Endothelial cell of umbilical vein (primary cell): ENCODE results near the gene SPTLC3. TPM values are rescaled to one million over a fixed set of nuclear protein-coding genes. Genes with fewer than 3 reads are reported as not detected.

ENCODE experiments used
- BruUV-seq: library from RNA; stranded (reverse); fragments of 400-500 nt; replicated peaks from 2 replicates; lab custom pipeline; 2021; lab: Mats Ljungman, UMichigan
- CTCF ChIA-PET: fragments of 300-600, 350-600 bp; sonication (Branson Sonifier 250); formaldehyde crosslinking; loops from one replicate; lab custom pipeline; 2021; ENCODE audit warnings: antibody characterized with exemption, inconsistent platforms; lab: Charles Lee
- POLR2A ChIA-PET: fragments of 300-600, 350-600 bp; sonication (Branson Sonifier 250); formaldehyde crosslinking; loops from one replicate; lab custom pipeline; 2021; ENCODE audit warnings: antibody characterized with exemption, inconsistent platforms; lab: Charles Lee
- DNase-seq: peaks from one replicate; pipeline ENCODE4 v3.0.0-alpha.2; 2011; ENCODE audit warnings: low read depth, low spot score
- FAIRE-seq: peaks from 2 replicates; lab custom pipeline; 2011; peaks lifted over from hg19 to GRCh38; lab: Jason Lieb, UNC
- H2AFZ ChIP-seq: 2 replicates; pipeline ENCODE4 v1.6.0; 2012; ENCODE audit warnings: low read depth, low read length, control low read depth, inconsistent platforms
- H3K27ac ChIP-seq: 2 replicates; pipeline ENCODE4 v1.5.1; 2011; ENCODE audit warnings: low read depth, mild to moderate bottlenecking, control low read depth, low read length, moderate library complexity; ENCODE audit not compliant: insufficient read depth
- H3K27me3 ChIP-seq, 2 experiments: 2 replicates each; pipeline versions ENCODE4 v1.6.0 to v1.6.1; 2011; ENCODE audit warnings: low read length in 2 of 2, mixed read lengths in 1 of 2; ENCODE audit not compliant: control insufficient read depth in 2 of 2, insufficient read depth in 2 of 2
- H3K36me3 ChIP-seq, 2 experiments: 2 replicates in 1 of 2; 3 replicates in 1 of 2; pipeline ENCODE4 v1.5.1; 2011; ENCODE audit warnings: low read length in 2 of 2, mild to moderate bottlenecking in 1 of 2, moderate library complexity in 1 of 2; ENCODE audit not compliant: control insufficient read depth in 2 of 2, insufficient read depth in 2 of 2; ENCODE audit errors: extremely low read depth in 1 of 2
- H3K4me1 ChIP-seq: 3 replicates; pipeline ENCODE4 v1.5.1; 2011; ENCODE audit warnings: mild to moderate bottlenecking, low read length; ENCODE audit not compliant: control insufficient read depth, insufficient read depth; ENCODE audit errors: extremely low read depth
- H3K4me2 ChIP-seq: 2 replicates; pipeline ENCODE4 v1.6.1; 2011; ENCODE audit warnings: low read length, control low read depth, mixed read lengths; ENCODE audit not compliant: insufficient read depth
- H3K4me3 ChIP-seq, 3 experiments: fragments of 200-600 bp in 1 of 3; sonication (generic), shearing (Covaris generic) in 1 of 3; replicated peaks in 1 of 3; 2 replicates each; pipeline ENCODE4 v1.5.1; 2011 to 2016; ENCODE audit warnings: control low read depth in 3 of 3, low read length in 3 of 3, mild to moderate bottlenecking in 2 of 3, inconsistent platforms in 1 of 3, low read depth in 1 of 3, moderate library complexity in 1 of 3; ENCODE audit not compliant: insufficient read depth in 1 of 3
- H3K79me2 ChIP-seq: 2 replicates; pipeline ENCODE4 v1.6.0; 2012; ENCODE audit warnings: low read length, inconsistent platforms; ENCODE audit not compliant: control insufficient read depth, insufficient read depth
- H3K9ac ChIP-seq: replicated peaks from 2 replicates; pipeline ENCODE3; 2011; ENCODE audit warnings: low read length, control low read depth; ENCODE audit not compliant: insufficient read depth; ENCODE audit errors: extremely low read depth
- H3K9me1 ChIP-seq: replicated peaks from 3 replicates; pipeline ENCODE4 v1.6.0; 2011; ENCODE audit warnings: mild to moderate bottlenecking, low read length; ENCODE audit not compliant: control insufficient read depth, insufficient read depth; ENCODE audit errors: extremely low read depth
- H3K9me3 ChIP-seq: replicated peaks from 2 replicates; pipeline ENCODE4 v1.5.1; 2012; ENCODE audit warnings: low read length, inconsistent platforms; ENCODE audit not compliant: control insufficient read depth, insufficient read depth
- H4K20me1 ChIP-seq: replicated peaks from 2 replicates; pipeline ENCODE3; 2011; ENCODE audit warnings: mild to moderate bottlenecking, low read length; ENCODE audit not compliant: control insufficient read depth, insufficient read depth; ENCODE audit errors: extremely low read depth
- CTCF ChIP-seq, 2 donors: IDR thresholded peaks; 1 replicate in 1 of 2; 2 replicates in 1 of 2; pipeline ENCODE4 v1.5.1; 2011; ENCODE audit warnings: low read length in 2 of 2, mild to moderate bottlenecking in 2 of 2, moderate library complexity in 2 of 2, control low read depth in 1 of 2, inconsistent platforms in 1 of 2, low read depth in 1 of 2; ENCODE audit not compliant: insufficient read depth in 1 of 2; ENCODE audit errors: extremely low read depth in 1 of 2
- EZH2 ChIP-seq: IDR thresholded peaks from 2 replicates; pipeline ENCODE4 v1.6.1; 2012; ENCODE audit warnings: borderline replicate concordance, low read depth, mild to moderate bottlenecking, moderate library complexity, low read length, inconsistent platforms; ENCODE audit not compliant: severe bottlenecking
- FOS ChIP-seq: IDR thresholded peaks from 2 replicates; pipeline ENCODE4 v1.6.1; 2011; ENCODE audit warnings: mild to moderate bottlenecking, low read length, moderate library complexity, borderline replicate concordance; ENCODE audit not compliant: insufficient read depth
- GATA2 ChIP-seq: IDR thresholded peaks from 2 replicates; pipeline ENCODE4 v1.7.0; 2011; ENCODE audit warnings: low read depth, mild to moderate bottlenecking, moderate library complexity, mixed read lengths, low read length; ENCODE audit not compliant: insufficient read length, insufficient read depth
- JUN ChIP-seq: IDR thresholded peaks from 2 replicates; pipeline ENCODE4 v1.6.1; 2011; ENCODE audit warnings: borderline replicate concordance, low read depth; ENCODE audit not compliant: insufficient read length, insufficient read depth
- MAX ChIP-seq: IDR thresholded peaks from 2 replicates; pipeline ENCODE4 v1.6.1; 2011; ENCODE audit not compliant: insufficient read depth, insufficient read length
- MYC ChIP-seq: IDR thresholded peaks from one replicate; pipeline ENCODE4 v1.6.1; 2011; ENCODE audit warnings: mild to moderate bottlenecking, low read depth, low read length
- POLR2A ChIP-seq: IDR thresholded peaks from 2 replicates; pipeline ENCODE4 v1.6.1; 2012; ENCODE audit warnings: low read depth, mild to moderate bottlenecking, control low read depth, low read length
- POLR2AphosphoS5 ChIP-seq: IDR thresholded peaks from 2 replicates; pipeline ENCODE4 v1.6.1; 2012; ENCODE audit warnings: low read depth, mild to moderate bottlenecking, control low read depth, low read length, moderate library complexity; ENCODE audit not compliant: insufficient read depth
- dilution Hi-C: fragments of 300-500 bp; cut with MboI; formaldehyde crosslinking; loops from one replicate; pipeline ENCODE4 v1.15.0; 2019; ENCODE audit warnings: low sequenced_read_pairs; ENCODE audit not compliant: extremely low pct_ligation_motif_present
- intact Hi-C: fragments of 100-400 bp; cut with micrococcal nuclease; formaldehyde crosslinking; loops from one replicate; pipeline ENCODE4 v1.10.0; 2022
- polyA plus RNA-seq, 4 experiments: library from polyadenylated mRNA; depleted of rRNA in 3 of 4; stranded (reverse) in 3 of 4; unstranded in 1 of 4; fragments of >200 nt; gene quantifications; 2 replicates each; pipeline versions ENCODE4 v1.2.1 to v1.2.3, GENCODE V29; 2011 to 2012; ENCODE audit warnings: missing spikeins in 1 of 4
- total RNA-seq: library from RNA; stranded (reverse); gene quantifications from 2 replicates; pipeline ENCODE4 v1.2.3, GENCODE V29; 2021

The SPTLC3 gene
- total and polyA plus RNA-seq, 2 donors (not counting 3 experiments of a cell fraction or from before 2014, with no cell fraction given), result 0.29 to 0.35 TPM

GRCh38 chr20:13130707-13131103 lies 121.9 kb downstream of the SPTLC3 start:
- no peak for TF ChIP-seq MAX
- no peak for TF ChIP-seq POLR2A
- TF ChIP-seq CTCF (IDR thresholded peaks at IDR 0.05; ENCODE audit: extremely low read depth in 1 of 2, insufficient read depth in 1 of 2, low read depth in 1 of 2, low read length in 2 of 2), result no peak
- no peak for TF ChIP-seq GATA2
- no peak for TF ChIP-seq FOS
- no peak for TF ChIP-seq POLR2AphosphoS5
- TF ChIP-seq MYC, result no peak
- no peak for TF ChIP-seq JUN
- no peak for TF ChIP-seq EZH2
- Histone ChIP-seq H3K4me1 (no peaks in the 10 kb centered on the region), H3K9me3 (no peaks in the 10 kb centered on the region), H3K36me3 (no peaks in the 10 kb centered on the region), H3K4me3 (no peak overlapping the region), H4K20me1 (no peaks in the 10 kb centered on the region), H3K27me3 (no peaks in the 10 kb centered on the region), H3K9me1 (no peaks in the 10 kb centered on the region), H3K4me2 (no peak overlapping the region), H3K27ac (no peak overlapping the region), H2AFZ (no peak overlapping the region), H3K79me2 (no peaks in the 10 kb centered on the region), H3K9ac (no peak overlapping the region)
- BruUV-seq, result no TSS peak
- CTCF ChIA-PET, result interaction anchor here (1.1 to 1.3 kb wide), 3 partner anchors 9 to 172 kb away, joined by 3 to 6 read pairs (median 3); no protein-coding TSS in a partner anchor
- dilution Hi-C loops, result no loop called here
- intact Hi-C loops, result no loop called here
- POLR2A ChIA-PET, result no interaction called here
- FAIRE-seq (no peak), DNase-seq (no peak)
